ENCODE results near the gene POU6F2. TPM values are rescaled to one million over a fixed set of nuclear protein-coding genes. Genes with fewer than 3 reads are reported as not detected.

POU6F2 gene
- total and polyA plus RNA-seq, 12 donors, result 0.03 to 0.31 (median 0.19) TPM; not detected in 9

DNA sequence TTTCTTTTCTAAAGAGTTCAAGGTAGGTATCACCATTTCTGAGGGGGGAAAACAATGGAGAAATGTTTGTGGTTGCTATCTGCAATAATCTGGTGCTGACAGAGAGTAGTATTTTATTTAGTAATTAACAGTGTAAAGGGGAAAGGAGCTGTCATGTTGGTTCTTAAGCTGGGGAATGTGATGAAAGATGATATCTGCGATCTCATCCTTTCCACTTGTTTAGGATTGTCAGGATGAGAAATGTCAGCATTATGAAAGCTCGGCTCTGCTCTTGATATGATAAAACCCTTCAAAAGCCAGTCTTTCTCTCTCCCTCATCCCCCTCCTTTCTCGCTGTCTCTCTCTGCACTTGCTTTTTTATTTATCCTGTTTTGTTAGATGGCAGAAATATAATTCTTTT, 106.1 kb downstream of the POU6F2 start:
- TF ChIP-seq POLR2A (IDR thresholded peaks at IDR 0.05) (no peak), CTCF (IDR thresholded peaks at IDR 0.05) (no peak)

DNA sequence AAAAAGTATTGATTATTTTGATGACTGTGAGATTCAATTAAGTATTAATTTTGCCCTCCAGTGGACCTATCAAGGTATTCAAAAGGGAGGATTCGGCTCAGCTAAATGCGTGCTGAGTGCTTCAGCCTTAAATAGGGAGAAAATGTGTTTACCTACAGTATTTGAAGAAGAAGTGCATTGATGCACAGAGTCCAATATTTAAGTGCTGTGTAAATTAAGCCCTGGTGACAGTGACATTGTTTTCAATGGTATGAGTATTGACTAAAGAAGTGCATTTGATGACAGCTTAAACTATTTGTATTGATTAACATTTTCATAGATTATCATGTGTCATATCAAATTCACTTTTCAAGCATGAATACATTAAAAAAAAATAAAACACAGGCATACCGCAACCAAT, 106.6 kb downstream of the POU6F2 start:
- Histone ChIP-seq H3K4me3 (no peak overlapping the region), H3K27ac (no peak overlapping the region), H3K9me3 (replicated peaks in 1 of 3) (no peaks in the 10 kb centered on the region), H3K4me1 (replicated peaks in 1 of 2) (no peaks in the 10 kb centered on the region), H3K36me3 (replicated peaks in 1 of 2) (no peaks in the 10 kb centered on the region), H3K27me3 (peaks cover 13% of the 10 kb centered on the region)
- intact Hi-C loops (cut with DNase I), result no loop called here
- WGBS, 4 donors, result 81 to 93% (median 87%) methylated on average over 3 of the region's 3 CpGs
- DNase-seq, result no peak
- no peak for TF ChIP-seq CTCF (IDR thresholded peaks at IDR 0.05)
- no peak for TF ChIP-seq POLR2A (IDR thresholded peaks at IDR 0.05)

More for the DNA sequence above, 106.1 kb downstream of the POU6F2 start:
- WGBS, 4 donors, result 47 to 66% (median 50%) methylated on average over 3 of the region's 3 CpGs
- Histone ChIP-seq H3K27ac (no peak overlapping the region), H3K9me3 (replicated peaks in 1 of 3) (no peaks in the 10 kb centered on the region), H3K27me3 (peaks cover 13% of the 10 kb centered on the region), H3K36me3 (replicated peaks in 1 of 2) (no peaks in the 10 kb centered on the region), H3K4me3 (no peak overlapping the region), H3K4me1 (replicated peaks in 1 of 2) (no peaks in the 10 kb centered on the region)
- no peak for DNase-seq
- intact Hi-C loops (cut with DNase I), result no loop called here

DNA sequence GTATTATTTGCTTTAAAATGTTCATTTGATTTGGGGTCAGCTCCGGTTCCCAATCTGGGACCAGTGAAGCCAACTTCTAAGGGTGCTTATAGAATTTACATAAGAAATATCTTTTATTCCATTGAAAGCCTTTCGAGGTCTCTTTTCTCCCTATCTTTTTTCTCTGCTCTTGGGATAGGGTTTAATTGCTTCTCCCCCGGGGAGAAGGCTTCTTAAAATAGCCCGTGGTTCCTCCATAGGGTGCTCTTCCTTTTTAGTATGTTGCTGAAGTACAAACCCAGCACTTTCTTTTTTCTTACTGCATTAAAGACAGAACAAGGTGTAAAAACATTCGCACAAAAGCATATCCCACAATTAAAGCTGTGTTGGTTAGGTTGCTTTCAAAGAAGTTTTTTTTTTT, 107.5 kb downstream of the POU6F2 start:
- DNase-seq, result no peak
- Histone ChIP-seq H3K36me3 (replicated peaks in 1 of 2) (no peaks in the 10 kb centered on the region), H3K4me1 (replicated peaks in 1 of 2) (no peaks in the 10 kb centered on the region), H3K27me3 (peaks cover 13% of the 10 kb centered on the region), H3K4me3 (no peak overlapping the region), H3K27ac (no peak overlapping the region), H3K9me3 (replicated peaks in 1 of 3) (no peaks in the 10 kb centered on the region)
- TF ChIP-seq POLR2A (IDR thresholded peaks at IDR 0.05) (no peak), CTCF (IDR thresholded peaks at IDR 0.05) (no peak)
- 28 to 40% (median 30%) methylated on average over 5 of the region's 5 CpGs for WGBS, 4 donors
- intact Hi-C loops (cut with DNase I), result no loop called here

GRCh38 chr7:39085590-39086049, 107.9 kb downstream of the POU6F2 start:
- Histone ChIP-seq H3K27me3 (peaks cover 13% of the 10 kb centered on the region), H3K27ac (no peak overlapping the region), H3K4me3 (no peak overlapping the region), H3K9me3 (replicated peaks in 1 of 3) (no peaks in the 10 kb centered on the region), H3K36me3 (replicated peaks in 1 of 2) (no peaks in the 10 kb centered on the region), H3K4me1 (replicated peaks in 1 of 2) (no peaks in the 10 kb centered on the region)
- peak in 2 of 7 donors; percentile 4 to 20 for DNase-seq
- intact Hi-C loops (cut with DNase I), result no loop called here
- no peak for TF ChIP-seq POLR2A (IDR thresholded peaks at IDR 0.05)
- TF ChIP-seq CTCF (IDR thresholded peaks at IDR 0.05), result no peak
- WGBS, 4 donors, result 7 to 15% (median 11%) methylated on average over 11 of the region's 11 CpGs
